NT2/D1 (cell line): ENCODE results near the gene MAP2K5.

Source experiments
- SUZ12 ChIP-seq: IDR thresholded peaks from 2 replicates; pipeline ENCODE4 v1.6.1; 2011; ENCODE audit not compliant: insufficient read length, insufficient read depth; ENCODE audit errors: extremely low read depth
- YY1 ChIP-seq: IDR thresholded peaks from 2 replicates; pipeline ENCODE4 v1.6.1; 2011; ENCODE audit not compliant: insufficient read length, insufficient read depth

DNA sequence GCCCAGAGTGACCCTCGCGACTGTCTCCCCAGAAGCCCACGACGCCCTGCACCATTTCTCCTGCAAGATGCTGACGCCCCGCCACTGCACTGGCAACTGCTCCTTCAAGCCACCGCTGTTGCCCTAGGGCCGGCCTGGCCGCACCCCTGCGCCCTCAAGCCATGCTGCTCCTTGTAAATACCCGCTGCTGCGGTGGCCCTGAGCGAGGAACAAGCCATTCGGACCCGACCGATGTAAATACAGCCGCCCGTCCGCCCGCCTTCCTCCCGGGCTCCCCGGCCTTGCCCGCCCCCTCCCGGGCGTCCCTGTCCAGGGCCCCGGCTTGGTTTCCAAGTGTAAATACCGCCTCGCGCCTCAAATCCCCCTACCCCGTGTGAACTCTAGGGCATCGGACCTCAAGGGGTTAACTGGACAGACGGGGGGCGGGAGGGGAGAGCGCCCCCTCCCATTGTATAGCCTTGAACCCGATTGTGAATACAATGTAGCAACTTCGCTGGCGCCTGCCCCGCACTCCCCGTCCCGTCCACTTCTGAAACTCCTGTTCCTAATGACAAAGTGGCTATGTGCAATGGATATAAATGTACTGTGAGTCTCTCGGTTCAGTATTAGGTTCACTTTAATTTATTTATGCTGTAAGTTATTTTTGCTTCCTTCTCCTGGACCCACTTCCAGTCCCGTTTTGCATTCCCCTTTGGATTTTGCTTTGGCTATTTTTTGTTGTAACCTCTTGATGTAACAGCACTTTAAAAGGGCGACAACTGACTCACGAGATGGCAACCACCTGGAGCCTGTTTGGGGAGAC, 291.4 kb downstream of the MAP2K5 start:
- TF ChIP-seq YY1 (no peak), SUZ12 (no peak)
